K562 (cell line): ENCODE results near the gene SEPTIN1. TPM values are rescaled to one million over a fixed set of nuclear protein-coding genes. Genes with fewer than 3 reads are reported as not detected.

Source experiments
- ARID4B ChIP-seq: sonication (generic); formaldehyde crosslinking; IDR thresholded peaks from 2 replicates; pipeline ENCODE4 v1.8.0; 2022; ENCODE audit warnings: mild to moderate bottlenecking, missing genetic modification reagents
- ATF2 ChIP-seq: sonication (generic); formaldehyde crosslinking; IDR thresholded peaks from 2 replicates; pipeline ENCODE4 v1.8.1; 2022; ENCODE audit warnings: missing genetic modification reagents
- BRCA1 ChIP-seq, 2 experiments: fragments of 450-650 bp in 1 of 2; sonication (generic) in 1 of 2; formaldehyde crosslinking in 1 of 2; IDR thresholded peaks; 2 replicates each; pipeline versions ENCODE4 v1.5.0 to v1.6.1; 2017 to 2020; ENCODE audit warnings: mild to moderate bottlenecking in 1 of 2, missing genetic modification reagents in 1 of 2
- BRF1 ChIP-seq: IDR thresholded peaks from 3 replicates; pipeline ENCODE4 v1.6.1; 2011; ENCODE audit warnings: borderline replicate concordance, mild to moderate bottlenecking; ENCODE audit not compliant: insufficient read length; ENCODE audit errors: extremely low read depth
- E2F5 ChIP-seq: sonication (generic); formaldehyde crosslinking; IDR thresholded peaks from 2 replicates; pipeline ENCODE4 v1.8.0; 2022; ENCODE audit warnings: mild to moderate bottlenecking, missing genetic modification reagents
- FOXA1 ChIP-seq: fragments of 450-650 bp; IDR thresholded peaks from 2 replicates; pipeline ENCODE4 v1.6.1; 2016; ENCODE audit warnings: mild to moderate bottlenecking, borderline replicate concordance
- HMG20A ChIP-seq: fragments of 450-650 bp; formaldehyde crosslinking; conservative IDR thresholded peaks from 2 replicates; pipeline ENCODE4 v1.4.0; 2020; ENCODE audit warnings: mild to moderate bottlenecking, mixed read lengths
- HMGXB4 ChIP-seq: sonication (generic); formaldehyde crosslinking; IDR thresholded peaks from 2 replicates; pipeline ENCODE4 v1.8.1; 2023; ENCODE audit warnings: mild to moderate bottlenecking, missing genetic modification reagents
- RBM14 ChIP-seq: fragments of 200-400 bp; formaldehyde crosslinking; IDR thresholded peaks from 2 replicates; pipeline ENCODE4 v1.6.1; 2018; ENCODE audit warnings: low read depth, mild to moderate bottlenecking, low read length, moderate library complexity, borderline replicate concordance; ENCODE audit not compliant: insufficient read depth
- U2AF1 ChIP-seq: fragments of 200-400 bp; formaldehyde crosslinking; optimal IDR thresholded peaks from 2 replicates; pipeline ENCODE3; 2017; ENCODE audit warnings: mild to moderate bottlenecking, low read depth, low read length, moderate library complexity
- ZBTB26 ChIP-seq: fragments of 450-650 bp; formaldehyde crosslinking; IDR thresholded peaks from 2 replicates; pipeline ENCODE4 v1.4.0; 2022; ENCODE audit warnings: missing genetic modification characterization
- ZNF644 ChIP-seq: fragments of 200-800 bp; sonication (Bioruptor generic); IDR thresholded peaks from 2 replicates; pipeline ENCODE4 v1.6.1; 2016; ENCODE audit warnings: low read depth, missing genetic modification characterization, missing compliant biosample characterization
- polyA plus RNA-seq, 8 experiments: library from polyadenylated mRNA; depleted of rRNA in 4 of 8; stranded (reverse) in 5 of 8; unstranded in 3 of 8; fragments of >200 nt; fragmentation: Nextera tagmentation in 2 of 8; fragmentation: Illumina TruSeq in 1 of 8; extraction: Ambion mirVana in 2 of 8; extraction: Trizol in 1 of 8; gene quantifications; 2 replicates each; pipeline versions ENCODE4 v1.2.1 to v1.2.3, GENCODE V29; 2011 to 2014; ENCODE audit warnings: inconsistent platforms in 1 of 8, missing spikeins in 1 of 8
- total RNA-seq, 7 experiments: library from RNA; depleted of rRNA in 6 of 7; stranded (reverse); fragments of >200 nt in 6 of 7; fragmentation: Illumina TruSeq in 2 of 7; extraction: Trizol in 2 of 7; gene quantifications; 2 replicates each; pipeline versions ENCODE4 v1.2.1 to v1.2.3, GENCODE V29; 2011 to 2021; ENCODE audit warnings: low replicate concordance in 1 of 7

SEPTIN1 gene
- total and polyA plus RNA-seq, 9 of the 15 experiments (the other 6 are each of a cell fraction or from before 2014, with no cell fraction given), result 0.23 to 5.6 (median 1.7) TPM; not detected in 1

- TF ChIP-seq BRF1 (no peak), BRCA1 (IDR thresholded peaks at IDR 0.05) (no peak), BRCA1 (CRISPR knock-in tag; IDR thresholded peaks at IDR 0.05) (peak; percentile 97), HMG20A (CRISPR knock-in tag) (no peak), ZBTB26 (CRISPR knock-in tag) (no peak), ARID4B (CRISPR knock-in tag) (peak; percentile 75), ATF2 (no peak), E2F5 (CRISPR knock-in tag) (no peak), RBM14 (no peak), HMGXB4 (0 out of 2 replicates have a peak, but pooled peaks have one; percentile 41), ZNF644 (no peak), FOXA1 (no peak), U2AF1 (no peak)
Observed at GRCh38 chr16:30354423-30355143, 27.8 kb downstream of the SEPTIN1 start (continued).
